Measurements from ENCODE around the gene CPLANE2.

DNA sequence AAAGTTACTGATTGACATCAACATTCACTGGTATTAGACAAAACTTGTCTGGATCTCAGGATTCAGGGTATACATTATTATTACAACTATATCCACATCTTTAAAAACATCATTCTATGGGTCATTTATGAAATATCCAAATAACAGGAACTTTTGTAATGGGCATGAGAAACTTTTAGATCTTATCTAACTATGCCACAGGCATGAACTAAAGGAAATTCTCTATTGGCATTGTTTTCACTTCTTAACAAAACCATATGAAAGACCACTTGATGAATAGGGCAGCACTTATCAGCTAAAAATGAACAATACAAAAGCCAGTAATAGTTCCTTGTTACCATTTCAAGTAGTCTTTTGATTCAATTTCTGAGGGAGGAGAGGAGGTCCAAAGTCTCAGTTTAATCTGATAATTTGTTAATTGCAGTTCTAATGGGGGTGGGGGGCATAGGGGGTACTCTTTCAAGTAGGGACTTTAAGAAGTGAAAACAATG lies 30.8 kb upstream of the CPLANE2 start:
- TF ChIP-seq CTCF (IDR thresholded peaks at IDR 0.05; ENCODE audit: low read length) (no peak), EZH2phosphoT487 (IDR thresholded peaks at IDR 0.05; ENCODE audit: low read length) (no peak)

Data from MM.1S (cell line).